ENCODE measurements around the gene ARMC12. TPM values are rescaled to one million over a fixed set of nuclear protein-coding genes. Genes with fewer than 3 reads are reported as not detected.

The ARMC12 gene
- total and polyA plus RNA-seq, 2 of the 13 experiments (the other 11 are each of a cell fraction or from before 2014, with no cell fraction given), result 1.3 TPM; not detected in 1

- TF ChIP-seq KLF15 (CRISPR knock-in tag; IDR thresholded peaks at IDR 0.05; ENCODE audit: borderline replicate concordance), result 0 out of 2 replicates have a peak, but pooled peaks have one; percentile 37
- TF ChIP-seq, protein P1, sequence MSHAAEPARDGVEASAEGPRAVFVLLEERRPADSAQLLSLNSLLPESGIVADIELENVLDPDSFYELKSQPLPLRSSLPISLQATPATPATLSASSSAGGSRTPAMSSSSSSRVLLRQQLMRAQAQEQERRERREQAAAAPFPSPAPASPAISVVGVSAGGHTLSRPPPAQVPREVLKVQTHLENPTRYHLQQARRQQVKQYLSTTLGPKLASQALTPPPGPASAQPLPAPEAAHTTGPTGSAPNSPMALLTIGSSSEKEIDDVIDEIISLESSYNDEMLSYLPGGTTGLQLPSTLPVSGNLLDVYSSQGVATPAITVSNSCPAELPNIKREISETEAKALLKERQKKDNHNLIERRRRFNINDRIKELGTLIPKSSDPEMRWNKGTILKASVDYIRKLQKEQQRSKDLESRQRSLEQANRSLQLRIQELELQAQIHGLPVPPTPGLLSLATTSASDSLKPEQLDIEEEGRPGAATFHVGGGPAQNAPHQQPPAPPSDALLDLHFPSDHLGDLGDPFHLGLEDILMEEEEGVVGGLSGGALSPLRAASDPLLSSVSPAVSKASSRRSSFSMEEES (CRISPR knock-in tag; IDR thresholded peaks at IDR 0.05), result peak; percentile 38; the same call in 1 of the 2 replicates
- TF ChIP-seq, protein P2, sequence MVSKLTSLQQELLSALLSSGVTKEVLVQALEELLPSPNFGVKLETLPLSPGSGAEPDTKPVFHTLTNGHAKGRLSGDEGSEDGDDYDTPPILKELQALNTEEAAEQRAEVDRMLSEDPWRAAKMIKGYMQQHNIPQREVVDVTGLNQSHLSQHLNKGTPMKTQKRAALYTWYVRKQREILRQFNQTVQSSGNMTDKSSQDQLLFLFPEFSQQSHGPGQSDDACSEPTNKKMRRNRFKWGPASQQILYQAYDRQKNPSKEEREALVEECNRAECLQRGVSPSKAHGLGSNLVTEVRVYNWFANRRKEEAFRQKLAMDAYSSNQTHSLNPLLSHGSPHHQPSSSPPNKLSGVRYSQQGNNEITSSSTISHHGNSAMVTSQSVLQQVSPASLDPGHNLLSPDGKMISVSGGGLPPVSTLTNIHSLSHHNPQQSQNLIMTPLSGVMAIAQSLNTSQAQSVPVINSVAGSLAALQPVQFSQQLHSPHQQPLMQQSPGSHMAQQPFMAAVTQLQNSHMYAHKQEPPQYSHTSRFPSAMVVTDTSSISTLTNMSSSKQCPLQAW (CRISPR knock-in tag; IDR thresholded peaks at IDR 0.05), result 0 out of 2 replicates have a peak, but pooled peaks have one; percentile 25
- TF ChIP-seq ZNF790 (CRISPR knock-in tag; IDR thresholded peaks at IDR 0.05; ENCODE audit: borderline replicate concordance), result no peak
- TF ChIP-seq ZBTB21 (CRISPR knock-in tag; IDR thresholded peaks at IDR 0.05), result no peak
- no peak for TF ChIP-seq PLSCR1 (CRISPR knock-in tag; IDR thresholded peaks at IDR 0.05; ENCODE audit: borderline replicate concordance)
- TF ChIP-seq ZNF883 (CRISPR knock-in tag; IDR thresholded peaks at IDR 0.05; ENCODE audit: not compliant biosample characterization), result no peak
- TF ChIP-seq ZNF12 (CRISPR knock-in tag; IDR thresholded peaks at IDR 0.05), result no peak
- TF ChIP-seq ZNF781 (CRISPR knock-in tag; IDR thresholded peaks at IDR 0.05; ENCODE audit: borderline replicate concordance, not compliant biosample characterization), result no peak
- TF ChIP-seq ZNF432 (CRISPR knock-in tag; IDR thresholded peaks at IDR 0.05; ENCODE audit: borderline replicate concordance), result no peak
- TF ChIP-seq ZNF720 (CRISPR knock-in tag; IDR thresholded peaks at IDR 0.05), result no peak
- TF ChIP-seq HIC2 (CRISPR knock-in tag; IDR thresholded peaks at IDR 0.05; ENCODE audit: low read depth), result no peak
- TF ChIP-seq ZNF430 (CRISPR knock-in tag; IDR thresholded peaks at IDR 0.05), result no peak
- TF ChIP-seq TP53 (CRISPR knock-in tag; conservative IDR thresholded peaks at IDR 0.05), result no peak
- no peak for TF ChIP-seq NR2F6 (IDR thresholded peaks at IDR 0.05)
- TF ChIP-seq NR2F6 (CRISPR knock-in tag; IDR thresholded peaks at IDR 0.05), result peak; percentile 68; the same call in 1 of the 2 replicates
- peak; percentile 69; the same call in 1 of the 2 replicates for TF ChIP-seq NFKB2 (CRISPR knock-in tag; IDR thresholded peaks at IDR 0.05; ENCODE audit: borderline replicate concordance)
- no peak for TF ChIP-seq GATA4 (IDR thresholded peaks at IDR 0.05; ENCODE audit: borderline replicate concordance, low read depth)
- no peak for TF ChIP-seq MAFG (CRISPR knock-in tag; IDR thresholded peaks at IDR 0.05)
- TF ChIP-seq KLF13 (CRISPR knock-in tag; IDR thresholded peaks at IDR 0.05), result no peak
- no peak for TF ChIP-seq ARHGAP35 (CRISPR knock-in tag; IDR thresholded peaks at IDR 0.05; ENCODE audit: borderline replicate concordance)
- no peak for TF ChIP-seq ZBTB8A (CRISPR knock-in tag; IDR thresholded peaks at IDR 0.05; ENCODE audit: borderline replicate concordance, low read depth)
- 0 out of 2 replicates have a peak, but pooled peaks have one; percentile 25 for TF ChIP-seq CENPT (CRISPR knock-in tag; IDR thresholded peaks at IDR 0.05; ENCODE audit: low read depth)
- TF ChIP-seq CHD4 (IDR thresholded peaks at IDR 0.05; ENCODE audit: borderline replicate concordance, low read length), result no peak
- no peak for TF ChIP-seq ZNF260 (CRISPR knock-in tag; IDR thresholded peaks at IDR 0.05; ENCODE audit: borderline replicate concordance, low read depth)
- no peak for TF ChIP-seq ZNF207 (IDR thresholded peaks at IDR 0.05; ENCODE audit: borderline replicate concordance)
Measured at GRCh38 chr6:35722121-35722761, 14.6 kb upstream of the ARMC12 start (continued).

Measured in HepG2 (cell line).